H1 (cell line): ENCODE results near the gene SH3BP5. TPM values are rescaled to one million over a fixed set of nuclear protein-coding genes. Genes with fewer than 3 reads are reported as not detected.

Experiments used
- CTCF ChIA-PET: fragments of 300-600 bp; sonication (Branson Sonifier 250); formaldehyde crosslinking; loops from one replicate; lab custom pipeline; 2021; ENCODE audit not compliant: partially characterized antibody; lab: Charles Lee
- POLR2A ChIA-PET: fragments of 300-600 bp; sonication (Branson Sonifier 250); formaldehyde crosslinking; loops from one replicate; lab custom pipeline; 2021; ENCODE audit warnings: inconsistent platforms; ENCODE audit not compliant: partially characterized antibody; lab: Charles Lee
- DNase-seq, 2 experiments: peaks; one replicate each; pipeline versions ENCODE4 v3.0.0 to v3.0.0-alpha.2; 2010 to 2022; ENCODE audit warnings: low spot score in 2 of 2, low read depth in 1 of 2, mixed read lengths in 1 of 2
- FAIRE-seq: peaks from 2 replicates; lab custom pipeline; 2011; peaks lifted over from hg19 to GRCh38; lab: Jason Lieb, UNC
- H2AFZ ChIP-seq: 2 replicates; pipeline ENCODE4 v1.8.1; 2012; ENCODE audit warnings: low read length, inconsistent platforms
- H2AK5ac ChIP-seq: 2 replicates; pipeline ENCODE4 v1.6.1; 2013; ENCODE audit warnings: low read depth, low read length
- H2BK120ac ChIP-seq: replicated peaks from 2 replicates; pipeline ENCODE3; 2013; ENCODE audit warnings: low read depth, low read length, inconsistent platforms
- H2BK12ac ChIP-seq: 2 replicates; pipeline ENCODE4 v1.6.1; 2013; ENCODE audit warnings: low read depth, low read length
- H2BK15ac ChIP-seq: 2 replicates; pipeline ENCODE4 v1.6.1; 2013; ENCODE audit warnings: low read length
- H2BK20ac ChIP-seq: 2 replicates; pipeline ENCODE4 v1.6.1; 2013; ENCODE audit warnings: low read length
- H2BK5ac ChIP-seq: 2 replicates; pipeline ENCODE4 v1.6.1; 2013; ENCODE audit warnings: low read depth, low read length
- H3K14ac ChIP-seq: 2 replicates; pipeline ENCODE4 v1.6.1; 2013; ENCODE audit warnings: inconsistent platforms; ENCODE audit not compliant: insufficient read length
- H3K18ac ChIP-seq: 2 replicates; pipeline ENCODE4 v1.6.1; 2013; ENCODE audit warnings: low read length; ENCODE audit errors: extremely low read depth
- H3K23ac ChIP-seq: 2 replicates; pipeline ENCODE4 v1.6.1; 2013; ENCODE audit warnings: inconsistent platforms; ENCODE audit not compliant: insufficient read length
- H3K23me2 ChIP-seq: 2 replicates; pipeline ENCODE4 v1.6.1; 2013; ENCODE audit warnings: low read depth, low read length
- H3K27ac ChIP-seq: 2 replicates; pipeline ENCODE4 v1.6.1; 2011; ENCODE audit warnings: low read depth, low read length, inconsistent platforms
- H3K27me3 ChIP-seq, 4 experiments: replicated peaks in 1 of 4; 1 replicate in 1 of 4; 2 replicates in 3 of 4; pipeline versions ENCODE4 v1.6.1 to v1.8.1; 2011 to 2013; ENCODE audit warnings: low read length in 3 of 4, mild to moderate bottlenecking in 3 of 4, inconsistent platforms in 2 of 4, mixed read lengths in 2 of 4, moderate library complexity in 1 of 4; ENCODE audit not compliant: control insufficient read depth in 3 of 4, insufficient read depth in 3 of 4; ENCODE audit errors: extremely low read depth in 1 of 4
- H3K36me3 ChIP-seq, 4 experiments: 2 replicates each; pipeline versions ENCODE4 v1.6.1 to v1.8.1; 2011 to 2013; ENCODE audit warnings: mild to moderate bottlenecking in 4 of 4, low read length in 3 of 4, moderate library complexity in 2 of 4, control low read depth in 1 of 4, inconsistent platforms in 1 of 4; ENCODE audit not compliant: insufficient read depth in 4 of 4, control insufficient read depth in 2 of 4
- H3K4ac ChIP-seq: replicated peaks from 2 replicates; pipeline ENCODE3; 2013; ENCODE audit warnings: low read length, low read depth, mixed read lengths, inconsistent platforms; ENCODE audit not compliant: insufficient read length
- H3K4me1 ChIP-seq, 4 experiments: replicated peaks in 1 of 4; 1 replicate in 1 of 4; 2 replicates in 3 of 4; pipeline versions ENCODE4 v1.6.1 to v1.8.1; 2011 to 2013; ENCODE audit warnings: low read length in 3 of 4, inconsistent platforms in 2 of 4, mixed read lengths in 1 of 4; ENCODE audit not compliant: insufficient read depth in 4 of 4, control insufficient read depth in 3 of 4
- H3K4me2 ChIP-seq, 2 experiments: 2 replicates each; pipeline versions ENCODE4 v1.6.1 to v1.8.1; 2011 to 2013; ENCODE audit warnings: low read depth in 2 of 2, low read length in 2 of 2, control low read depth in 1 of 2, inconsistent platforms in 1 of 2, mild to moderate bottlenecking in 1 of 2; ENCODE audit not compliant: insufficient read depth in 1 of 2
- H3K4me3 ChIP-seq, 4 experiments: fragments of 200-600, 300-600 bp in 1 of 4; sonication (generic), shearing (Covaris generic), sonication (Bioruptor Twin) in 1 of 4; 2 replicates each; pipeline versions ENCODE4 v1.5.1 to v1.8.1; 2011 to 2016; ENCODE audit warnings: low read length in 4 of 4, low read depth in 3 of 4, control low read depth in 2 of 4, inconsistent platforms in 2 of 4, mild to moderate bottlenecking in 2 of 4, mixed read lengths in 1 of 4, moderate library complexity in 1 of 4; ENCODE audit not compliant: insufficient read depth in 2 of 4; ENCODE audit errors: extremely low read depth in 1 of 4
- H3K56ac ChIP-seq: replicated peaks from 2 replicates; pipeline ENCODE3; 2013; ENCODE audit warnings: low read depth, mild to moderate bottlenecking, mixed read lengths, low read length, inconsistent platforms; ENCODE audit not compliant: insufficient read length
- H3K79me1 ChIP-seq: 2 replicates; pipeline ENCODE4 v1.6.1; 2013; ENCODE audit warnings: low read depth, low read length, control low read depth
- H3K79me2 ChIP-seq, 2 experiments: 2 replicates each; pipeline versions ENCODE4 v1.6.1 to v1.8.1; 2012 to 2013; ENCODE audit warnings: low read length in 2 of 2, mild to moderate bottlenecking in 2 of 2, inconsistent platforms in 1 of 2; ENCODE audit not compliant: insufficient read depth in 2 of 2, control insufficient read depth in 1 of 2
- H3K9ac ChIP-seq, 4 experiments: replicated peaks in 1 of 4; 1 replicate in 1 of 4; 2 replicates in 3 of 4; pipeline versions ENCODE4 v1.6.1 to v1.8.1; 2011 to 2013; ENCODE audit warnings: low read depth in 3 of 4, low read length in 3 of 4, control low read depth in 2 of 4, mild to moderate bottlenecking in 2 of 4, moderate library complexity in 2 of 4, inconsistent platforms in 1 of 4; ENCODE audit errors: extremely low read depth in 1 of 4
- H3K9me3 ChIP-seq, 2 experiments: 2 replicates each; pipeline versions ENCODE4 v1.6.1 to v1.8.1; 2012 to 2013; ENCODE audit warnings: mild to moderate bottlenecking in 2 of 2, moderate library complexity in 2 of 2, control low read depth in 1 of 2, inconsistent platforms in 1 of 2, low read depth in 1 of 2, low read length in 1 of 2, mixed read lengths in 1 of 2; ENCODE audit not compliant: insufficient read depth in 2 of 2
- H4K20me1 ChIP-seq, 2 experiments: replicated peaks in 1 of 2; 2 replicates each; pipeline versions ENCODE3 to v1.8.1; 2011 to 2013; ENCODE audit warnings: inconsistent platforms in 2 of 2, low read length in 2 of 2, mild to moderate bottlenecking in 1 of 2; ENCODE audit not compliant: insufficient read depth in 2 of 2, control insufficient read depth in 1 of 2
- H4K5ac ChIP-seq: 2 replicates; pipeline ENCODE4 v1.6.1; 2013; ENCODE audit warnings: low read length, low read depth, mixed read lengths, inconsistent platforms; ENCODE audit not compliant: insufficient read length
- H4K8ac ChIP-seq: 2 replicates; pipeline ENCODE4 v1.8.0; 2013; ENCODE audit warnings: mild to moderate bottlenecking, moderate library complexity, low read length, inconsistent platforms; ENCODE audit not compliant: insufficient read depth; ENCODE audit errors: extremely low read depth
- H4K91ac ChIP-seq: replicated peaks from 2 replicates; pipeline ENCODE3; 2013; ENCODE audit warnings: low read length, mixed read lengths, inconsistent platforms; ENCODE audit not compliant: insufficient read length
- GABPA ChIP-seq: IDR thresholded peaks from 2 replicates; pipeline ENCODE4 v1.6.1; 2011; ENCODE audit warnings: mild to moderate bottlenecking, low read length, moderate library complexity, borderline replicate concordance; ENCODE audit not compliant: insufficient read depth
- SIRT6 ChIP-seq: IDR thresholded peaks from one replicate; pipeline ENCODE4 v1.7.1; 2012; ENCODE audit warnings: low read length, inconsistent platforms
- TEAD4 ChIP-seq: IDR thresholded peaks from 2 replicates; pipeline ENCODE4 v1.6.1; 2012; ENCODE audit warnings: low read depth, low read length, inconsistent platforms, mixed read lengths
- YY1 ChIP-seq: IDR thresholded peaks from 2 replicates; pipeline ENCODE4 v1.6.1; 2011; ENCODE audit warnings: low read depth, mild to moderate bottlenecking, low read length
- WGBS, 2 experiments: shearing (Covaris generic) in 1 of 2; methylation state at CpG; one replicate each; pipeline versions ENCODE4 v1.1.6 to v1.1.7; 2013 to 2015; ENCODE audit warnings: low lambda C conversion rate in 2 of 2, mixed read lengths in 2 of 2, inconsistent platforms in 1 of 2, low coverage in 1 of 2, missing lambda C conversion rate in 1 of 2; ENCODE audit not compliant: insufficient replicate concordance in 2 of 2, insufficient coverage in 1 of 2, insufficient read length in 1 of 2; ENCODE audit errors: extremely low coverage in 1 of 2, missing lambda C conversion rate in 1 of 2; 5-methylcytosine and 5-hydroxymethylcytosine counted together
- polyA plus RNA-seq, 7 experiments: library from polyadenylated mRNA; depleted of rRNA in 3 of 7; stranded (reverse) in 5 of 7; unstranded in 2 of 7; fragments of >200 nt in 5 of 7; fragments of 200-250 nt in 2 of 7; gene quantifications; 1 replicate in 5 of 7; 2 replicates in 1 of 7; 4 replicates in 1 of 7; pipeline versions ENCODE4 v1.2.1 to v1.2.3, GENCODE V29; 2011 to 2013; ENCODE audit warnings: missing spikeins in 2 of 7, mixed read lengths in 2 of 7
- total RNA-seq: library from RNA; stranded (reverse); fragmentation: NEBNext Ultra II Directional; extraction: Animal tissue kit (Norgen Biotek cat#: 25700); gene quantifications from 2 replicates; pipeline ENCODE4 v1.2.1, GENCODE V29; 2021

Gene SH3BP5
- total and polyA plus RNA-seq, 2 of the 8 experiments (the other 6 are each of a cell fraction or from before 2014, with no cell fraction given): 7.1 to 9.7 TPM

GRCh38 chr3:15258720-15259119 lies 73.7 kb downstream of the SH3BP5 start:
- DNase-seq: no peak
- CTCF ChIA-PET: interaction anchor here (1.4 to 5.9 kb wide), 4 partner anchors 10 to 150 kb away, joined by 3 to 42 read pairs (median 6); no protein-coding TSS in a partner anchor

More at GRCh38 chr3:15258720-15259119, 73.7 kb downstream of the SH3BP5 start:
- no peak overlapping the region for H2BK5ac ChIP-seq
- no peaks in the 10 kb centered on the region for H3K9me3 ChIP-seq
- no peak overlapping the region for H2BK20ac ChIP-seq
- no peak overlapping the region for H2AFZ ChIP-seq
- FAIRE-seq: no peak
- POLR2A ChIA-PET: no interaction called here
- peaks cover 0 to 2% of the 10 kb centered on the region in 2 experiments for H4K20me1 ChIP-seq
- no peaks in the 10 kb centered on the region for H3K23me2 ChIP-seq
- H3K27me3 ChIP-seq: no peaks in the 10 kb centered on the region
- H3K4me1 ChIP-seq: no peaks in the 10 kb centered on the region
- no peak overlapping the region for H2BK15ac ChIP-seq
- no peak overlapping the region for H3K56ac ChIP-seq
- TF ChIP-seq GABPA (no peak), YY1 (no peak), SIRT6 (no peak), TEAD4 (no peak)
- no peak overlapping the region for H3K14ac ChIP-seq
- no peak overlapping the region for H3K27ac ChIP-seq
- no peaks in the 10 kb centered on the region; the same call in 1 of the 2 replicates for H3K79me1 ChIP-seq
- H3K36me3 ChIP-seq: peaks cover 4 to 23% (median 13%) of the 10 kb centered on the region in 4 experiments; a peak in 7 of 8 replicates
- H4K8ac ChIP-seq: no peak overlapping the region; the same call in 1 of the 2 replicates
- no peak overlapping the region for H3K9ac ChIP-seq
- H4K91ac ChIP-seq: no peak overlapping the region
- no peak overlapping the region for H3K4me3 ChIP-seq
- no peak overlapping the region for H3K4ac ChIP-seq
- H3K23ac ChIP-seq: no peak overlapping the region
- no peak overlapping the region for H3K18ac ChIP-seq
- no peak overlapping the region for H2BK12ac ChIP-seq
- 88% methylated on average over 7 of the region's 7 CpGs; no CpG with 5 or more reads in 1 of the 2 experiments for WGBS, 2 experiments
- H3K4me2 ChIP-seq: no peak overlapping the region
- H2AK5ac ChIP-seq: no peak overlapping the region
- no peaks in the 10 kb centered on the region for H3K79me2 ChIP-seq
- H4K5ac ChIP-seq: no peak overlapping the region
- no peak overlapping the region for H2BK120ac ChIP-seq
